K562 (cell line): ENCODE measurements around the gene RBM44.

Experiments
- FOXA3 ChIP-seq, 2 experiments: fragments of 450-650 bp in 1 of 2; sonication (generic) in 1 of 2; formaldehyde crosslinking; IDR thresholded peaks in 1 of 2; conservative IDR thresholded peaks in 1 of 2; 2 replicates each; pipeline versions ENCODE4 v1.4.0 to v1.8.0; 2020 to 2022; ENCODE audit warnings: mild to moderate bottlenecking in 2 of 2, missing genetic modification reagents in 1 of 2
- GMEB1 ChIP-seq: fragments of 250-450 bp; sonication (Bioruptor Pico); IDR thresholded peaks from 2 replicates; pipeline ENCODE4 v1.4.0; 2020; ENCODE audit warnings: mild to moderate bottlenecking
- NR0B1 ChIP-seq: fragments of 450-650 bp; IDR thresholded peaks from one replicate; pipeline ENCODE4 v1.6.1; 2018; ENCODE audit warnings: mild to moderate bottlenecking, moderate library complexity; ENCODE audit not compliant: partially characterized antibody
- POLR2A ChIP-seq: fragments of 450-650 bp; conservative IDR thresholded peaks from 2 replicates; pipeline ENCODE4 v1.6.1; 2016
- SMARCA5 ChIP-seq: fragments of 450-650 bp; IDR thresholded peaks from 2 replicates; pipeline ENCODE4 v1.6.1; 2016
- YY1 ChIP-seq, 3 experiments: IDR thresholded peaks; 2 replicates each; pipeline ENCODE4 v1.6.1; 2011; ENCODE audit warnings: low read length in 2 of 3, mild to moderate bottlenecking in 2 of 3, moderate library complexity in 2 of 3, borderline replicate concordance in 1 of 3, control low read depth in 1 of 3, low read depth in 1 of 3; ENCODE audit not compliant: insufficient read depth in 3 of 3, insufficient replicate concordance in 2 of 3, control insufficient read depth in 1 of 3, insufficient read length in 1 of 3; ENCODE audit errors: extremely low read depth in 1 of 3
- ZEB2 ChIP-seq: fragments of 450-650 bp; IDR thresholded peaks from 2 replicates; pipeline ENCODE4 v1.6.1; 2016
- TF ChIP-seq, protein P1 (sequence below): sonication (generic); formaldehyde crosslinking; IDR thresholded peaks from 2 replicates; pipeline ENCODE4 v1.8.1; 2023; ENCODE audit warnings: mild to moderate bottlenecking, missing genetic modification reagents
- TF ChIP-seq, protein P2 (sequence below): sonication (generic); formaldehyde crosslinking; IDR thresholded peaks from 2 replicates; pipeline ENCODE4 v1.8.0; 2022; ENCODE audit warnings: mild to moderate bottlenecking, missing genetic modification reagents

DNA sequence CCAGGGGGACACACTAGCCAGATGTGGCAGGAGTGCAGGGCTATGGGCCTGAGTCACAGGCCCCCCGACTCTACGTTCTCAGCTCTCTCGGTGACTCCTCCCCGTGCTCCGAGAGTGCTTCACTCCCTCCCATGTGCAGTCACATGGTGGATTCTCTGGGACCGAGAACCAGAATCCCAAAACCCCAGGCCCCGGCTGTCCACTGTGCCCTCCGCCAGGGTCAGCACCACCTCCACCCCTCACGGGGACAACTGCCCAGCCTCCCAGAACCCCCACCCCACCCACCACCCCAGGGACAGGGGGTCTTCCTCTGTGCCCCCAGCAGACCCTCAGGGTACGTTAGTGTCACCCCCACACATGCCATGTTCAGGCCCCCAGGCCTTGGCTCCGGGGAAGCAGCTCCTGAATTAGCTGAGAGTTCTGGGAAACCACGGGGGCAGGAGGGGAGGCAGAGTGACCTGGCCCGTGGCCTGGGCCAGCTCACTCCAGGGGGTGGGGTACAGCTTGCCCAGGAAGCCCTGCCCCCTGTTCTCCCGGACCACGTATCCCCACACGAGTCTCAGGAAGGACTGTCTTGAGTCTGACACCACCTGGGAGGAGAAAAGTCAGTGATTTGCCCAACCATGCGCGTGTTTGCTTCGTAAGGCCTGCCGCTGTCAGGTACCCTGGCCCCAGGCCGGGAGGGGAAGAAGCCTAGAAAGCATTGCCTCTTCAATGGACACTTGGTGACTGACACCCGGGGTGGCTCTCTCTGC is 65.3 kb downstream of the RBM44 start:
- TF ChIP-seq POLR2A (no peak), YY1 (IDR thresholded peaks at IDR 0.05; ENCODE audit: borderline replicate concordance in 1 of 3, control insufficient read depth in 1 of 3, extremely low read depth in 1 of 3, insufficient read depth in 3 of 3, insufficient read length in 1 of 3, insufficient replicate concordance in 2 of 3, low read depth in 1 of 3, low read length in 2 of 3) (no peak), SMARCA5 (no peak), FOXA3 (CRISPR knock-in tag; conservative IDR thresholded peaks at IDR 0.05 in 1 of 2, IDR thresholded peaks at IDR 0.05 in 1 of 2) (no peak), ZEB2 (no peak), NR0B1 (no peak), GMEB1 (CRISPR knock-in tag) (no peak)
- TF ChIP-seq, protein P1, sequence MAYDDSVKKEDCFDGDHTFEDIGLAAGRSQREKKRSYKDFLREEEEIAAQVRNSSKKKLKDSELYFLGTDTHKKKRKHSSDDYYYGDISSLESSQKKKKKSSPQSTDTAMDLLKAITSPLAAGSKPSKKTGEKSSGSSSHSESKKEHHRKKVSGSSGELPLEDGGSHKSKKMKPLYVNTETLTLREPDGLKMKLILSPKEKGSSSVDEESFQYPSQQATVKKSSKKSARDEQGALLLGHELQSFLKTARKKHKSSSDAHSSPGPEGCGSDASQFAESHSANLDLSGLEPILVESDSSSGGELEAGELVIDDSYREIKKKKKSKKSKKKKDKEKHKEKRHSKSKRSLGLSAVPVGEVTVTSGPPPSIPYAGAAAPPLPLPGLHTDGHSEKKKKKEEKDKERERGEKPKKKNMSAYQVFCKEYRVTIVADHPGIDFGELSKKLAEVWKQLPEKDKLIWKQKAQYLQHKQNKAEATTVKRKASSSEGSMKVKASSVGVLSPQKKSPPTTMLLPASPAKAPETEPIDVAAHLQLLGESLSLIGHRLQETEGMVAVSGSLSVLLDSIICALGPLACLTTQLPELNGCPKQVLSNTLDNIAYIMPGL = no peak
- TF ChIP-seq, protein P2, sequence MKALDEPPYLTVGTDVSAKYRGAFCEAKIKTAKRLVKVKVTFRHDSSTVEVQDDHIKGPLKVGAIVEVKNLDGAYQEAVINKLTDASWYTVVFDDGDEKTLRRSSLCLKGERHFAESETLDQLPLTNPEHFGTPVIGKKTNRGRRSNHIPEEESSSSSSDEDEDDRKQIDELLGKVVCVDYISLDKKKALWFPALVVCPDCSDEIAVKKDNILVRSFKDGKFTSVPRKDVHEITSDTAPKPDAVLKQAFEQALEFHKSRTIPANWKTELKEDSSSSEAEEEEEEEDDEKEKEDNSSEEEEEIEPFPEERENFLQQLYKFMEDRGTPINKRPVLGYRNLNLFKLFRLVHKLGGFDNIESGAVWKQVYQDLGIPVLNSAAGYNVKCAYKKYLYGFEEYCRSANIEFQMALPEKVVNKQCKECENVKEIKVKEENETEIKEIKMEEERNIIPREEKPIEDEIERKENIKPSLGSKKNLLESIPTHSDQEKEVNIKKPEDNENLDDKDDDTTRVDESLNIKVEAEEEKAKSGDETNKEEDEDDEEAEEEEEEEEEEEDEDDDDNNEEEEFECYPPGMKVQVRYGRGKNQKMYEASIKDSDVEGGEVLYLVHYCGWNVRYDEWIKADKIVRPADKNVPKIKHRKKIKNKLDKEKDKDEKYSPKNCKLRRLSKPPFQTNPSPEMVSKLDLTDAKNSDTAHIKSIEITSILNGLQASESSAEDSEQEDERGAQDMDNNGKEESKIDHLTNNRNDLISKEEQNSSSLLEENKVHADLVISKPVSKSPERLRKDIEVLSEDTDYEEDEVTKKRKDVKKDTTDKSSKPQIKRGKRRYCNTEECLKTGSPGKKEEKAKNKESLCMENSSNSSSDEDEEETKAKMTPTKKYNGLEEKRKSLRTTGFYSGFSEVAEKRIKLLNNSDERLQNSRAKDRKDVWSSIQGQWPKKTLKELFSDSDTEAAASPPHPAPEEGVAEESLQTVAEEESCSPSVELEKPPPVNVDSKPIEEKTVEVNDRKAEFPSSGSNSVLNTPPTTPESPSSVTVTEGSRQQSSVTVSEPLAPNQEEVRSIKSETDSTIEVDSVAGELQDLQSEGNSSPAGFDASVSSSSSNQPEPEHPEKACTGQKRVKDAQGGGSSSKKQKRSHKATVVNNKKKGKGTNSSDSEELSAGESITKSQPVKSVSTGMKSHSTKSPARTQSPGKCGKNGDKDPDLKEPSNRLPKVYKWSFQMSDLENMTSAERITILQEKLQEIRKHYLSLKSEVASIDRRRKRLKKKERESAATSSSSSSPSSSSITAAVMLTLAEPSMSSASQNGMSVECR (CRISPR knock-in tag) = no peak
